HPDE6-E6E7 (cell line): ENCODE results near the gene BICD2.
"Not testable (repeated sequence)": the region's sequence is repeated elsewhere in the genome, so short reads cannot be mapped to it uniquely, and the experiment has no call there.

Experiments
- DNase-seq: peaks from one replicate; pipeline ENCODE4 v3.0.0; 2011; ENCODE audit warnings: missing footprints; ENCODE audit errors: extremely low spot score

BICD2 gene

GRCh38 chr9:92764381-92764987 lies at the start of gene BICD2:
Gene BICD2, minus strand, starts transcription at chr9:92764833. Its CDS starts 89 bp downstream, at chr9:92764744.
- DNase-seq = no peak

- not testable (repeated sequence) for DNase-seq
Measured at GRCh38 chr9:92809629-92810326, 45.1 kb upstream of the BICD2 start.

GRCh38 chr9:92808726-92809451 lies 44.3 kb upstream of the BICD2 start:
- DNase-seq = peak; percentile 60

GRCh38 chr9:92807757-92808725 lies 43.4 kb upstream of the BICD2 start:
- no peak for DNase-seq

- DNase-seq = no peak
Measured at GRCh38 chr9:92807031-92807756, 42.6 kb upstream of the BICD2 start.

GRCh38 chr9:92804727-92805126 lies 40.1 kb upstream of the BICD2 start:
- no peak for DNase-seq

GRCh38 chr9:92798358-92798757 lies 33.7 kb upstream of the BICD2 start:
- DNase-seq = no peak

- not testable (repeated sequence) for DNase-seq
Measured at GRCh38 chr9:92796337-92796804, 31.7 kb upstream of the BICD2 start.

GRCh38 chr9:92795598-92796336 lies 31.1 kb upstream of the BICD2 start:
- no peak for DNase-seq

- no peak for DNase-seq
Measured at GRCh38 chr9:92795000-92795399, 30.4 kb upstream of the BICD2 start.

- DNase-seq = no peak
Measured at GRCh38 chr9:92794426-92794825, 29.8 kb upstream of the BICD2 start.

GRCh38 chr9:92790542-92791527 lies 26.2 kb upstream of the BICD2 start:
- peak; percentile 77 for DNase-seq

- DNase-seq = no peak
Measured at GRCh38 chr9:92786298-92786697, 21.7 kb upstream of the BICD2 start.

GRCh38 chr9:92781899-92782298 lies 17.3 kb upstream of the BICD2 start:
- DNase-seq = peak; percentile 84

- DNase-seq = no peak
Measured at GRCh38 chr9:92780206-92780605, 15.6 kb upstream of the BICD2 start.

- DNase-seq = no peak
Measured at GRCh38 chr9:92775466-92775865, 10.8 kb upstream of the BICD2 start.

GRCh38 chr9:92774274-92774673 lies 9.6 kb upstream of the BICD2 start:
- peak; percentile 76 for DNase-seq

GRCh38 chr9:92773810-92774209 lies 9.2 kb upstream of the BICD2 start:
- DNase-seq = no peak

- no peak for DNase-seq
Measured at GRCh38 chr9:92771309-92771708, 6.7 kb upstream of the BICD2 start.
